HG03442 (cell line): Measurements from ENCODE around the gene LCN6.

Source experiments
- ATAC-seq: cut with Tn5 transposase; IDR thresholded peaks from one replicate; pipeline ENCODE4 v1.9.1; 2021; ENCODE audit warnings: mild to moderate bottlenecking, moderate library complexity; ENCODE audit not compliant: unreplicated experiment

Gene LCN6

DNA sequence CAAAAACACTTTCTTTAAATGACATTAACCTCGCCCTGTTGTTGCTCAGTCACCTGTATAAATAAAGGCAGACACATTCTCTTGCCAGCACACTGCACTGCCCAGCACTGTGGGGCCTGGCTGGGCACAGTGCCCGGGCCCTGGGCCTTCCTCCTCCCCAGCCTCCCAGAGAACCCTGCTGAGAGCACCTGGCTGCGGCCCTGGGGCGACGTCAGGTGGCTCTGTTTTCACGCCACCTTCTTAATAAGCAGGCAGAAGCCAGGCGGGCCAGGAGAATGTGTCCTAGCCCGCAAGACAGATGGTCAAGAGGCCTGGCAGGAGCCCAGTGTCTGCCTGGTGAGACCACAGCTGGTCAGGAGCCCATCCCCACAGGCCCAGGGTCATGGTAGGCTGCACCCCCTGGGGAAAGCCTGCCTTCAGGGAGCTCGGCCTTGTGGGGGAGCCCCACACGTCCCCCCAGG, 52.9 kb downstream of the LCN6 start:
- no peak for ATAC-seq

- ATAC-seq: no peak
Observed at GRCh38 chr9:136694872-136695247, 53.5 kb downstream of the LCN6 start.

GRCh38 chr9:136694163-136694871, 54.0 kb downstream of the LCN6 start:
- ATAC-seq: no peak
